Cardiac fibroblast (primary cell): ENCODE data around the gene AP3B1.
A peak's percentile ranks its signal among the peaks of the same experiment; 100 is the strongest.

Experiments
- DNase-seq, 2 donors: peaks; one replicate each; pipeline versions ENCODE4 v3.0.0 to v3.0.0-alpha.2; 2010; ENCODE audit warnings: low read depth in 2 of 2
- H3K4me3 ChIP-seq, 2 donors: replicated peaks in 1 of 2; 1 replicate in 1 of 2; 2 replicates in 1 of 2; pipeline ENCODE4 v1.5.1; 2011; ENCODE audit warnings: low read depth in 2 of 2, low read length in 2 of 2, mild to moderate bottlenecking in 2 of 2, moderate library complexity in 1 of 2
- TF ChIP-seq, protein P1 (sequence below): IDR thresholded peaks from one replicate; pipeline ENCODE4 v1.5.1; 2011; ENCODE audit warnings: low read depth, mild to moderate bottlenecking, low read length, inconsistent platforms

The AP3B1 gene

DNA sequence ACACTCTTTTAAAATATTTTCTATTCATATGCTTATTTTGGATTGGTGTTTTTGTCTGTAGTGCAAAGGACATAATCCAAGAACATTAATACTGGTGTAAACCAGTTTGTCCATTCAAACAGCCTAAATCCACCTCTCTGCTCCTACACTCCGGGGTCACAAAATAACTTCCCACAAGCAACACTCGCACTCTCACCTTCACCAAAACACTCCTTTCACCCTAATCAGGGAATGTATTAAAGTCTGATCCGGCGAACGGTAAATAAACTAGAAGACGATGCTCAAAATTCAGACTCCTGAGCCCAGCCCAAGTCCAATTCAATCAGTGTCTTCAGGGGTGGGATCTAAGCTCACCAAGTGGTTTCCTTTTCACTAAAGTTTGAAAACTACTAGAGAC, 649 bp downstream of the AP3B1 start:
- TF ChIP-seq, protein P1, sequence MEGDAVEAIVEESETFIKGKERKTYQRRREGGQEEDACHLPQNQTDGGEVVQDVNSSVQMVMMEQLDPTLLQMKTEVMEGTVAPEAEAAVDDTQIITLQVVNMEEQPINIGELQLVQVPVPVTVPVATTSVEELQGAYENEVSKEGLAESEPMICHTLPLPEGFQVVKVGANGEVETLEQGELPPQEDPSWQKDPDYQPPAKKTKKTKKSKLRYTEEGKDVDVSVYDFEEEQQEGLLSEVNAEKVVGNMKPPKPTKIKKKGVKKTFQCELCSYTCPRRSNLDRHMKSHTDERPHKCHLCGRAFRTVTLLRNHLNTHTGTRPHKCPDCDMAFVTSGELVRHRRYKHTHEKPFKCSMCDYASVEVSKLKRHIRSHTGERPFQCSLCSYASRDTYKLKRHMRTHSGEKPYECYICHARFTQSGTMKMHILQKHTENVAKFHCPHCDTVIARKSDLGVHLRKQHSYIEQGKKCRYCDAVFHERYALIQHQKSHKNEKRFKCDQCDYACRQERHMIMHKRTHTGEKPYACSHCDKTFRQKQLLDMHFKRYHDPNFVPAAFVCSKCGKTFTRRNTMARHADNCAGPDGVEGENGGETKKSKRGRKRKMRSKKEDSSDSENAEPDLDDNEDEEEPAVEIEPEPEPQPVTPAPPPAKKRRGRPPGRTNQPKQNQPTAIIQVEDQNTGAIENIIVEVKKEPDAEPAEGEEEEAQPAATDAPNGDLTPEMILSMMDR: no peak
- DNase-seq: peak in 1 of 2 donors; percentile 27
- H3K4me3 ChIP-seq: peak overlapping the region; percentile 96 to 99

GRCh38 chr5:78291687-78292086, 2.8 kb downstream of the AP3B1 start:
- TF ChIP-seq, protein P1: no peak
- DNase-seq: peak in 1 of 2 donors; percentile 20

GRCh38 chr5:78289911-78290310, 4.6 kb downstream of the AP3B1 start:
- no peak overlapping the region for H3K4me3 ChIP-seq
- TF ChIP-seq, protein P1: no peak
- DNase-seq: no peak

More at GRCh38 chr5:78291687-78292086, 2.8 kb downstream of the AP3B1 start:
- no peak overlapping the region for H3K4me3 ChIP-seq

GRCh38 chr5:78288246-78288645, 6.3 kb downstream of the AP3B1 start:
- TF ChIP-seq, protein P1: no peak
- no peak overlapping the region for H3K4me3 ChIP-seq
- peak in 1 of 2 donors; percentile 17 for DNase-seq

GRCh38 chr5:78287833-78288232, 6.7 kb downstream of the AP3B1 start:
- TF ChIP-seq, protein P1: no peak
- no peak overlapping the region for H3K4me3 ChIP-seq
- DNase-seq: peak; percentile 71 to 86

DNA sequence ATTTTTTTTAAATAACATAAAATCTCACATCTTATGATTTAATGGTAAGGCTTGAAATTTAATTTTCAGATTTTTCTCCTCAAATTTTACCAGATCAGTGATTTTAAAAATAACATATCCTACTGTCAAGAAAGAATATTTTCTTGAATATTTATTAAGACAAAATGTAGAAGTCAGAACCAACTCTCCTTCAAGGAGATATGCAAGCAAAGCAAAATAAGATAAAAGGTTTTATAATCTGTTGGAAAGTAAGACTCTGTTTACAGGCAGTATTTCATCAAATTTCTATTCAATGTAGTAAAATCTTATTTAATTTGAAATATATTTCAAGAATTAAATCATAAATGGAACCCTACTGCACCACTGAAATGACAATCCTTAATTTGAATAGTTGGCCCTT, 7.3 kb downstream of the AP3B1 start:
- no peak for DNase-seq
- no peak overlapping the region for H3K4me3 ChIP-seq
- TF ChIP-seq, protein P1: no peak

DNA sequence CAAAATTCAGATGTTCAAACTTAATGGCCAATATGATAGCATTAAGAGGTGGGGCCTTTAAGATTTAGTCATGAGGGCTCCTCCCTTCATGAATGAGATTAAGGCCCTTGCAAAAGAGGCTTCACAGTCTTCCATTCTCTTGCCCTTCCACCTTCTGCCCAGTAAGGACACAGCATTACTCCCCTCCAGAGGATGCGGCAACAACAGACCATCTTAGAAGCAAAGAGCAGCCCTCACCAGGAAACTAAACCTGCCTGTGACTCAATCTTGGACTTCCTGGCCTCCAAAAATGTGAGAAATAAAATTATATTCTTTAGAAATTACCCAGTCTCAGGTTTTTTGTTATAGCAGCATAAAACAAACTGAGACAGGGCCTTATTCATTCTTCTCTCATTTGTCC, 8.2 kb downstream of the AP3B1 start:
- no peak for DNase-seq
- H3K4me3 ChIP-seq: no peak overlapping the region
- TF ChIP-seq, protein P1: no peak
